Measurements from ENCODE around the gene S100A10.

S100A10 gene

DNA sequence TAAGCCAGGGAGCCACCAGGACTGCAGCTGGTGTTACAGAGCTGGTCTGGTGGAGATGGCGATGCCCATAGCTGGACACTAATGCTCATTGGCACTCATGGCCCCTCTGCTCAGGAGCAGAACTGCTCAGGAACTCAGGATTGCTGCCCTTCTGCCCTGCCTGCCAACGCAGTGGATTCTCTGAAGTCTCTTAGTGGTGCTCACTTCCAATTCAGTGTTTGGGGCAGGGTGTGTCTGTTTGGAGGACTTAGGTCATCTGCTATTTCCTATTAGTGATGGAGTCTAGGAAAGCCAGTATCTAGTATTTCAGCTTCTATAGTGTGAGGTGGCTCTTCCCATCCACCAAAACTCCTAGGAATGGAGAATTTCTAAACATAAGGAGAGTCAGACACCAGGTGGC lies 29.1 kb downstream of the S100A10 start:
- no peak for DNase-seq (ENCODE audit: low read depth, low spot score)

DNA sequence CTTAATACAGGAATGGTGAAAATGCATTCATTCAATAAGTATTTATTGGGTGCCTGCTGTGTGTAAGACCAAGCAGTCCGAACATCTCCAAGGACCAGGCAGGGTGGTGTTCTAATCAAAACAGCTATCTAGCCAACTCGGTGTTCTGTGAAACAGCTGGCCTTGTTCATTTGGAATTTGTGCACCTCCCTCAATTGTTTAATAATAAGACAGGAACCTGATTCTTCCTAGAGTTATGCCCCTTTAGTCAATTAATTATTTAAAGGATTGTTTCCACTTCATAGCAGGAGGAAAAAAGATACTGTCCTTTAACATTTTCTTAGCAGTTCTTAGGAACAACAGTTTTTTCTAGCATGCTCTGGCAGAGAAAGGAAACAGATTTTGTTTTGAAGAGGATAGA lies 30.4 kb downstream of the S100A10 start:
- DNase-seq (ENCODE audit: low read depth, low spot score) = no peak

DNA sequence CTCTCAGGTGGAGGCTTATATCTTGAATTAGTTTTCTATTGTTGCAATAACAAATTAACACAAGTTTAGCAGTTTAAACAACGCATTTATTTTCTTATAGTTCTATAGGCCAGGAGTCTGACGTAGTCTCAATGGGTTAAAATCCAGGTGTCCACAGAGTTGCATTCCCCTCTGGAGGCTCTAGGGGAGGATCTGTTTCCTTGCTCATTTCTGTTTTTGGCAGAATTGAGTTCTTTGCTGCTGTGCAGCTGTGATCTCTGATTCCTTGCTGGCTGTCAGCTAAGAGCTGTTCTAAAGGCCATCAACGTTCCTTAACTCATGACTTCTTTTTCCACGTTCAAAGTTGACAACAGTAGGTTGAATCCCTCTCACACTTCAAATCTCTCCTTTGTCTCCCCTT lies 31.8 kb downstream of the S100A10 start:
- no peak for DNase-seq (ENCODE audit: low read depth, low spot score)

DNA sequence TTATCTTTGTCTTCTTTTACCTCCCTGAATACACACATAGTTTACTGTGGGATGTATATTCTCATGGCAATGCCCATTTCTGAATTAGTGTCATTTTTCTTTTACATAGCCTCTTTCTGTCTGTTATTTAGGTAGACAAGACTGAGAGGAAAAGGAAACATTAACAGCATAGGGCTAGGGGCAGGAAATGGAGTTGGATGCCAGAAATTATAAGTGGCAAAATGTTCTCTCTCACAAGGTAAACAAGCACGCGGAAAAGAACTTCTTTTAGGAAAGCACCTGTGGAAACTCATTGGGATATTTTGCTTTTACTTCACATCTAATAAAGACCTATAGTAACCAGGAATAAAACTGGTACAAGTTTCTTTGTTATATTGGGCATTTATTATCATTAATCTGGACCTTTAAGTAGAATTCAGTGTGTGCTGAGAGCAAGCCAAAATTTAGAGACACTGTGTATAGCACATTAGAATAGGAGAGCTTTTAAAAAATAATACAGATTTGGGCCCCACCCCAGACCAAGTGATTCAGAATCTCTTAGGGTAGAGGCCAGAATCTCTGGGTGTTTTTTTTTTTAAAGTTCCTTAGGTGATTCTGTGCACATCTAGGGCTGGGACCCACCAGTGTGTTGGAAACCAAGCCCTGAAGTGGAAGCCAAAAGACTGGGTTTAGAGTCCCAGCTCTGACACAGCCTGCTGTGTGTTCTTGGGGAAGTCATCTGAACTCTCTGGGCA lies 32.7 kb downstream of the S100A10 start:
- DNase-seq (ENCODE audit: low read depth, low spot score) = no peak

DNA sequence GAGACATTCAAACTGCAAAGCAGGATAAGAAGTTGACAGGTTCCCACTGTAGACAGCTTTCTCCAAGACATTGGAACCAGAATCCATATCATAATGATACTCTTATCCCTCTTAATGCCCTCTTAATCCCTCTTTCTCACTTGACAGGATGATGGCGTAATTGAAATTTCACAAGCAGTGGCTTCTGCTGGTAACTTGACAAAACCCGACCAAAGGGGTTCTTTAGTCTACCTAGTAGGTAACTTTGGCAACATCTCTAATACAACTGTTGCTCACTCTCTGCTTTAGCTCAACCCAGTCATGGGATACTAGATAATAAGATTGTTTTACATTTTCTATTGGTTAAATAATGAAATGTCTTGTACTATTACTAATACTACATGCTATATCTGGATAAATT lies 34.7 kb downstream of the S100A10 start:
- DNase-seq (ENCODE audit: low read depth, low spot score) = no peak

DNA sequence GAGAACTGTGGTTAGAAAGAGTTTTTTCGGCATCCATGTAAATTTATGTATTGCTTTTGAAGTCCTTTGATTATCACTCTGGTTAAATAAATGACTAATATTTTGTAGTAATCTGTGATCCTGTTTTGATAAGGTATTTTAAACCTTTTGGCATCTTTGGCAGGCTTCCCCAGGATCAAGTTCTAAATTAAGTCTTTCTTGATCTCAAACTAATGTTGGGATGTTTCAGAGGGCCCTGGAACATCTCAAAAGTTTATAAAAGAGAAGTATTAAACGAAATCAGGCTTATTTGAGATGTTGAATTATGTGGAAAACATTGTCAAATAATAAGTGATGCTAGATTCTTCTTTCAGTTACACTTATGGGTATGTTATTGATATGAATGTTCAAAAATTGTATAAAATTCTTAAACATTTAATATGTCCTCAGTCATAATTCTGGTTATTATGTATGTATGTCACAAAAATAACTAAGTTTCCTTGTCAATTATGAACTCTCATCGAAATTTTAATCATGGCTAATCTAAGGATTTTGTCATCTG lies 36.6 kb downstream of the S100A10 start:
- no peak for DNase-seq (ENCODE audit: low read depth, low spot score)

DNA sequence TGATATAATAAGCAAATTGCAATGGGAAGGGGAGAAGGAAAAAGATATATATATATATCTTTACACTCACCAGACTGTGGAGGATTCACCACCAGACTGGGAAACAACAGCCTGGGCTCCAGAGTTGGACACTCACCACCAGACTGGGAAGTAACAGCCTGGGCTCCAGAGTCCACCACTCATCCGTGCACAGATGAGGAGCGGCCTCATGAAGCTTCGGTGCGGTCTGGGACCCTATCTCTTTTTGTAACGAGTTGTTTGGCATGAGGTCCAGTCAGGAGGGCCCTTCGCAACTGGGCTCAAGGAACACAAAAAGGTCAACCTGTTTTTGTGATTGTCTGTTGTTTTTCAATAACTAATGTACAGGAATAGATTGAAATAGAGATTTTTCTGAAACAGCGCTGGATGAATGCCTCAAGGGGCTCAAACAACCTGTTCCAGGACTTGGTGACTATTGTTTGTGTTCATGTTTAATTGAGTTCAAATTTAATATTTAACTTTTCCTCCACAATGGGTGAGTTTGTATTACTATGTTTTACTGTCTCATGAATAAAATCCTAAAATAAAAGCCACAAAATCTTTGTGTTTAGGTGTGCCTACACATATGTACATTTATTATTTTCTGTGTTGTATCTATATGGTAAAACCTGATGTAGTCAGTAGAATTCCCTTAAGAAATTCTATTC lies 40.1 kb downstream of the S100A10 start:
- no peak for DNase-seq (ENCODE audit: low read depth, low spot score)

DNA sequence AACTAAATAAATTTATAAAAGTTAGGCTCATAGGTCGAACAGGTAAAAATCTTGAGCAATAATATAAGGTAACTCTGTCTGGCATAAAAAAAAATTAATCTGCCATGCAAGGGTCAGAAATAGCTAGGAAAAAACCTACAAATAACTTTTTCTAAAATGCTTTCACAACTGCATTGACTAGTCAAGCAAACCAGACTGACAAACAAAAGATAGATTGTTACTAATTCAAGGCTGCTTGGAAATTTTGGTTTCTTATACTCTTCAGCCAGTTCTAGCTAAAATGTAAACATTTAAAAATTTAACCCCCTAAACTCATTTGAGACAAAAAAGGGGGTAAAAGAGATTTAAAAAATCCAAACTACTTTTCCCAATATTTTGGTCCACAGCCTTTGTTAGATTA lies 40.8 kb downstream of the S100A10 start:
- no peak for DNase-seq (ENCODE audit: low read depth, low spot score)

DNA sequence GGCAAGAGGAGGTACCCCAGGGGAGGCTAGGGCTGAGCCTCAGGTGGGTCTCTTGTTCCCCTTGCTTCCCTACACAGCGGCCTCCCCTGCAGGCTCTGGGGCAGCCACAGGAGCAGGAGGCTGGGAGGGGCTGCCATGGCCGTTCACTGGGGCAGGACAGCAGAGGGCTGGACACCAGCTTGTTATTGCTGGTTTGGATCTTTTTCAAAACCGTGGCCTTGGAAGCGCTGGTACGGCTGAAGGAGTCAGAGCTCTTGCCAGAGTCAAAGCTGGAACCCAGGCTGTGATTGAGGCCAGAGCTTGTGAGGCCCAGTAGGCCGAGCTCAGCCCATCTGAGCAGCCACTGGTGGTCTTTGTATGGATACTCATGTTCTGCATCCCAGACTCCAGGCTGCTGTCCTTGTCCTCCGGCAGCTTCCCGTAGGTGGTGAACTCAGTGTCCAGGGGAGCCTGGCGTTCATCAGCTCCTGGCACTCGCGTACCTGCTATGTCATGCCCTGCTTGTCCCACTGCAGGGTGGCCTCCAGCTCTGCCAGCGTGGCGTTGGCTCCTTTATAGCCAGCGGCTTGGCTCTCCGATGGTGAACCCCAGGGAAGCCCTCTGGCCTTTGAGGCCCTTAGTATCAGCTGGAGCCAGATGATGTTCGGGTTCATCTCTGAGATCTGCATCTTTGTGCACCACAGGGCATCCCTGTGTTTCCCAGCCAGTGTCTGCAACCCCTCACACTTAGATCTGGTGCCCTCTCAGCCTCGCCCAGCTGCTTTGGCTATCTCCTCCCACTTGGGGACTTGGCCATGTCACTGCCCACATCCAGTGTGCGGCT lies 44.1 kb downstream of the S100A10 start:
- no peak for DNase-seq (ENCODE audit: low read depth, low spot score)

DNA sequence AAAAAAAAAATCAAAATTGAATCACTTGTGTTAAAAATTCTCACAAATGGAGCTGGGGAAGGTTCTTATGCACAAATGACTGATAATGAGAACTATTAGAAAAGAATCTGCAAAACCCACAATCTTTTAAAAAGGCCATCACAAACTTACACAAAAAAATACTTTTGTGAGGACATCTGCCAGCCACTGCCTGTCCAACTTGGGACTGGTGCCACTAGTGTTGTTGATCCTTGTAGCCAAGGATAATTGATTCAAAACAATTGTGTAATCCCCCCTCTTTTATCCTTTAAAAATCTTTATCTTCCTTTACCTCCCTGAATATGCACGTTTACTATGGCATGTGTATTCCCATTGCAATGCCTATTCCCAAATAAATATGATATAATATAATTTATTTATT lies 45.2 kb downstream of the S100A10 start:
- DNase-seq (ENCODE audit: low read depth, low spot score) = no peak

DNA sequence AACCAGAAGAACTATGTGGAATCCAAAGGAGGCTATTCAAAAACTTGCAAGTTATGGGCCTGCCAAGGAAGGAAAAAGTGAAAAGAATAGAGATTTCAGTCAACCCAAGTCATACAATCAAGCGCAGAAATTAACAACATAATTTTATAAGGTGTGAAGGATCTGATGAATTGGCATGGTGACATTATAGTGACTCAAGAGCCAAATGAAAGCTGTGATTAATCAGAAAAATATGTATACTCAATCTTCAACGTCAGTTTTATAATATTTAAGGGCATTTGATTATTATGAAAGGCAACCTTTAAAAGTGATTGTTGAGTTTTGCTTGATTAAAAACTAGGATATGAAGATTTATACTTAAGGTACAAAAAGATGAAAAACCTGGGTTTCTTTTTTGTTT lies 46.5 kb downstream of the S100A10 start:
- DNase-seq (ENCODE audit: low read depth, low spot score) = no peak

DNA sequence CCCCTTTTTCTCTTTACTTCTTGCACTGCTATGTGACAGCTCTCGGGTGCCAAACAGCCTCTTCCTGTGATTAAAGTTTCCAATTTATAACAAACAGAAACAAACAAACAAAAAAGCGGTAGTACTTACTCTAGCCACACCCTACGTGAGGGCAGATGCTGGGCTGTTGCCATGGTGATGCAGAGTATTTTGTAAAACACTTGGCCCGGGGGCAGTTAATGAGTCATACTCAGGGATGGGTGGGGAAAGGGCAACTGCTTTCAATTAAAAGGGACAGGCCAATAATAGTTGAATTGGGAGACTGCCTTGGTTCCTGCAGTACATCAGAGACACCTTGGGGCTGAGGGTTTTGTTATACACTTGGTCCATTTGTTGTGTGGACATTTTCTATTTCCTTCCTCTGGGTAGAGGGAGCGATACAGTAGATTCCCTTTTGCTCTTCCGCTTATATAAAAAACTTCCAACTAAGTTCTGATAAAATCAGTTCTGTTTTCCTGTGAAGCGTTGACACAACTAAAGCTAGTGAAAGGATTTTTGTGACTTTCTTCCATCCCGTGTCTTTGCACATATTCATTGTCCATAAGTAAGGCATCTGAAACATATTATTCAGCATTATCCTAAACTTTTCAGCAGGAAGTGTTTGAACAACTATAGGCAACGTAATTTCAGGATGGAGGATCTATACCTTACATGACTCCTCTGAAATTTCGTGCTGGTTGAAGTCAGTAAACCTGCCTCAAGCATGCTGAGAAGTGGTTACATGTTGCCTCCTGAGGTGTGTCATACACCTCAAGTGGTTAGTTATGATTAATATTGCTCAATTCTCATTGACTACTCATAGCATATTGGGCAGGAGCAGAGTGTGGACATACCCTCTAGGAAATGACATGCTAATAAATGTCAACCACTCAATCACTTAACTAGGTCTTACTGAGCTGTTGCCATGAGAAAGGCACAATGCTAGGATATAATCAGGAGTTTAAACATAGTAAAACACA lies 47.6 kb downstream of the S100A10 start:
- DNase-seq (ENCODE audit: low read depth, low spot score) = peak; percentile 68

DNA sequence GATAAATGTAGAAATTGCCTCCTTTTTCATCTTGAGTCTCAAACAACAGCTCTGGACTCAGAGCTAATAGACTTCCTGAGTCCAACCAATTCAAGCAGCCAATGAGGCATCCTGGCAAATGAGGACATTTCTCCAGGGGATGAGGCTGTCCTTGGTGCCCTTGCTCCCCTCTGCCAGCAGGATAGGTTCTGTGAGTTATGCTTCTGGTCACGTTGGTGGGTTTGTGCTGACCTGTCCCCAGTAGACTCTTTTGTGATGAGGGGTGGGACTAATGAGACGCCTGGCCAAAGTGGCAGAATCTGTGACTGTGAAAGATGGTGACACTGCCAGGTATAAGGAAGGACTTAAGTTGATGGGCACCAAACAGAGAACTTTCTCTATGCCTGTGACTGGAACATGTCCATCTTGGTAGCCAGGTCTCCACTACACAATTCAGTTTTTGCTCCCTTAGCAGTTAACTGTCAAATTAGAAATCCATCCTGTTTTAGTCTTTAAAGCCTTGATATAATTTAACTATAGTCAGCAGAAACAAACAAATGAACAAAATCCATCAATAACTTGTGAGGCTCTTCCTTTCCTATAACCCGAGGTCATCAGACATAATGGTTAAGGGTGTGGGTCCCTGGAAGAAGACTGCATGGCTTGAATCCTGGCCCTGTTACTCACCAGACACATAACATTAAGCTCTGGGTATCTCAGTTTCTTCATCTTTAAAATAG lies 48.6 kb downstream of the S100A10 start:
- DNase-seq (ENCODE audit: low read depth, low spot score) = no peak

DNA sequence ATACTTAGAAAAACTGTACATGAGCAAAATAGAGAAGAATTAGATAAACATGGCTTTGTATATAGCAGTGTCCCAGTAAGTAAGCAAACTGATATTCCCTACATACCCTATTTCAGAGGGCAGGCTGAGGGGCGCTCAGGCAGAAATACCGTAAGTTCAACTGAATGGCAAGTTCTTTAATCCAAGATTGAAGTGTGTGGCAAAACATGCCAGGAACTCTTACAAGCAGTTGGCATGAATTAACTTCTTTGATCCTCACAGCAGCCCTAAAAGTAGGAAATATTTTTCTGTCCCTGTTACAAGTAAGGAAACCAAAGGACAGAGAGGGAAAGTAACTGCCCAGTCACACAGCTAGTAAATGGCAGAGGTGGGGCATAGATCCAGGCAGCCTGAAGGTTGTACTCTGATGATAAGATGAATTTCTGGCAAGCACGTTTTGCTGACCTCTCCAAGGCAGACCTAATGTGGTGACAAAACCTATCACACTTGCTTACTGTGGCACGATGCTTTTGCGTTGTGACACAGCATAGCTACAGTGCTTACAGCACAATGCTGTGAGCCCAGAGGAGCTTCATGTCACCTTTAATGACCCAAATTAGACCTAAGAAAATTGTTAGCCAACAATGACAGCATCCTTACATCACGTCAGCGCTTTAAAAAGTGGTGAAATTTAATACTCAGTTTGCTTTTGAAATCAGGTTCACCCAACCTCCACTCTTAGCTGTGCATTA lies 49.4 kb downstream of the S100A10 start:
- no peak for DNase-seq (ENCODE audit: low read depth, low spot score)

DNA sequence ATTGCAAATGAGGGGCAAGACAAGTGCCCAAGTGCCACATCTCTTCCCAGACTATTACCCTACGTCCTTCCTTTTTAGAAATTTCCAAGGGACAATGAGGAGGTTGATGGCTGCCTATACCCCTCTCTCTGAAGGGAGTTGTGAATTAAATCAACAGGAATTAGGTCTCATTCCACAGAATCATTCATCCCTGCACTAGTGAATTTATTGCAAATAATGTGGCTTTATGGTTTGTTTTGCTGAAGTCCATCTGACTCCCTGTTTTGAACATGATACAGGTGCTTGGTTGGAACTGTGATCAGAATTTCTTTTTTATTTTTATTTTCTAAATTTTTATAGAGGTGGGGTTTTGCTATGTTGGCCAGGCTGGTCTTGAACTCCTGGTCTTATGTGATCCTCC lies 50.1 kb downstream of the S100A10 start:
- no peak for DNase-seq (ENCODE audit: low read depth, low spot score)

DNA sequence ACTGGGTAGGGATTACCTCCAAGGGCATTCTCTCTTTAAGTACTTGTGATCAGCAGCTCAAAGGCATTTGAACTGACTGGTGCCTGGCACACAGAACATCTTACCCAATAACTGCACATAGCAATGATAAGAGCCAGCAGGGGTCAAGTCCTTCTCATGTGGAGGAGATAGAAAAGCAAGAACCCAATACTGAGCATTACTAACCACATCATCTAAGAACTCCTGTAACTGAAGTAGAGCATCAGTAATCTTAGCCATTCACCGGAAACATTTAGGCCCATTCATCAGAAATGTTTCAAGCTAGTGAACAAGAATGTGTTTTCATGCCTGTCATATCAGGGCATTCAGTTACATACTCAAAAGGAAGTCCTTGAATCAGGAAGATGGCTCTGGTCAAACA lies 50.8 kb downstream of the S100A10 start:
- no peak for DNase-seq (ENCODE audit: low read depth, low spot score)

DNA sequence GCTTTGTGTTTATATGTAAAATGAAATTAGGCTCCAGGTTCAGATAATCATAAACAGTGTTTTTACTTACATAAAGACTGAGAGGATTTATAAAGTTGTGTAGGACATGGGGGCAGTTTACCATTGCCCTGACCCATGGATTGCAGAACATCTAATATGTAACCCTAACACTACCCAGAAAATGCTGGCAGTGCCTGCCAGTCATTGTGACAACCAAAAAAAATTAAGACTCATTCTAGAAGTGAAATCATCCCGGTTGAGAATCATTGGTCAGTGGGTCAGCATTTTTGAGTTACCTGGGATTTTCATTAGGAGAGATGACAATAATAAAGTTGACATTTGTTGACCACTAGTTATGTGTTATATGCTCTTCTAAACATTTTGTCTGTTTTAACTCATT lies 53.1 kb downstream of the S100A10 start:
- no peak for DNase-seq (ENCODE audit: low read depth, low spot score)

DNA sequence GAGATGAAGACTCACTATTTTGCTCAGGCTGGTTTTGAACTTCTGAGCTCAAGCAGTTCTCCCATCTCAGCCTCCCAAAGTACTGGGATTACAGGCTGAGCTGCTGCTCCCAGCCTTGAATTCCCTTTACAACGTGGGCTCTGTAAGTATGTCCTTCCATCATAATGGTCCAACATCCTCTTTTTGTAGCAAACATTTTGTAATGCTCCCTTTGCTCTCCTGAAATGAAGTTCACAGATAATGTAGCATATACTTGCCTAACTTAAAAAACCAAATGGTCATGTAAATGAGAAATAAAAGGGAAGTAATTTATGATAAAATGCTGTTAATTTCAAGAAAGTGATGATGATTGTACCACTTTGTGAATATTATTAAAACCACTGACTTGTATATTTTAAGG lies 53.9 kb downstream of the S100A10 start:
- DNase-seq (ENCODE audit: low read depth, low spot score) = no peak

DNA sequence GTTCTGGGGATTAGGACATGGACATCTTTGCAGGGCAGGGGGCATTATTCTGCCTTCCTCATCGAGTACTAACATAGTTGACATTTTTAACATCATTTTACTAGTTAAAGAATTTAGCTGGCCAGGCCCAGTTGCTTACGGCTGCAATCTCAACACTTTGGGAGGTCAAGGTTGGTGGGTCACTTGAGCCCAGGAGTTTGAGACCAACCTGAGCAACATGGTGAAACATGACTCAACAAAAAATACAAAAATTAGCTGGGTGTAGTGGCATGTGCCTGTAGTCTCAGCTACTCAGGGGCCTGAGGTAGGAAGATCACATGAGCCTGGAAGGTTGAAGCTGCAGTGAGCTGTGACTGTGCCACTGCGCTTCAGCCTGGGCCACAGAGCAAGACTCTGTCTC lies 54.5 kb downstream of the S100A10 start:
- DNase-seq (ENCODE audit: low read depth, low spot score) = no peak

DNA sequence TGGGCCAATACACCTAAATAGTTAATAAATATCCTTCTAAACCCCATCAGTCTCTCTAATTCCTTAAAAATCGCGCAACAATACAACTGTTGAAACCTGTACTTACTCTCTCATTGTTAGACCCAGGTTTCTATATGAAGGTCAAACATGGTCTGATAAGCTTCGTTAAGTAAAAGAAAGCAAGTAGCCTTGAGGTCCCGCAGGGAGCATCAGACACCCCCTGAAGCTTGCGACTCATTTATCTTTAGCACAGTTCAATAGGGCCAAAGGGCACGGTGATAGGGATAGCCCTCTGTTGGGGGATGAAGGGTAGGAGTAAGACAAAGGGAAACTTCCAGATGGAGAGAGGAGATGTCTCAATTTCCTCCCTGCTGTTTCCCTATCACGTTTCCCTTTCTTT lies 57.0 kb downstream of the S100A10 start:
- DNase-seq (ENCODE audit: low read depth, low spot score) = no peak

All from activated CD4-positive, CD25-positive, alpha-beta regulatory T cell treated with anti-CD3 and anti-CD28 coated beads, Interleukin-2, amount 50 U/mL, for 16 hours (primary cell).